AG04450 (cell line): ENCODE results near the gene ZDHHC9. TPM values are rescaled to one million over a fixed set of nuclear protein-coding genes. Genes with fewer than 3 reads are reported as not detected.

ENCODE experiments used
- CTCF ChIA-PET: fragments of 300-600, 350-600 bp; formaldehyde crosslinking; extraction: SDS; loops from one replicate; lab custom pipeline; 2022; ENCODE audit warnings: antibody characterized with exemption, inconsistent platforms; lab: Charles Lee
- POLR2A ChIA-PET: fragments of 350-600 bp; formaldehyde crosslinking; extraction: SDS; loops from one replicate; lab custom pipeline; 2021; ENCODE audit warnings: antibody characterized with exemption, inconsistent platforms; lab: Yijun Ruan, JAX
- DNase-seq: peaks from one replicate; pipeline ENCODE4 v3.0.0-alpha.2; 2011; ENCODE audit warnings: low read depth, low spot score
- H3K27ac ChIP-seq: one replicate; pipeline ENCODE4 v1.5.1; 2012; ENCODE audit warnings: low read depth, low read length, control low read depth
- H3K27me3 ChIP-seq: one replicate; pipeline ENCODE4 v1.6.0; 2012; ENCODE audit warnings: low read length; ENCODE audit not compliant: control insufficient read depth, insufficient read depth
- H3K4me3 ChIP-seq: 2 replicates; pipeline ENCODE4 v1.5.1; 2011; ENCODE audit warnings: mild to moderate bottlenecking, low read depth, low read length, control low read depth
- H3K9me3 ChIP-seq: 2 replicates; pipeline ENCODE4 v1.5.1; 2012; ENCODE audit warnings: low read length; ENCODE audit not compliant: control insufficient read depth, insufficient read depth
- CTCF ChIP-seq: IDR thresholded peaks from 2 replicates; pipeline ENCODE4 v1.5.1; 2011; ENCODE audit warnings: low read depth, low read length, control low read depth, inconsistent platforms
- polyA minus RNA-seq: library from RNA; depleted of rRNA, polyadenylated mRNA; stranded (reverse); fragments of >200 nt; gene quantifications from 2 replicates; pipeline ENCODE4 v1.2.3, GENCODE V29; 2011; rRNA and poly(A)+ RNA removed
- polyA plus RNA-seq: library from polyadenylated mRNA; depleted of rRNA; stranded (reverse); fragments of >200 nt; gene quantifications from 2 replicates; pipeline ENCODE4 v1.2.3, GENCODE V29; 2011; rRNA removed

The ZDHHC9 gene
- polyA plus RNA-seq (40.9 and 46.0 TPM in 2 replicates), polyA minus RNA-seq (38.8 and 42.0 TPM in 2 replicates)

DNA sequence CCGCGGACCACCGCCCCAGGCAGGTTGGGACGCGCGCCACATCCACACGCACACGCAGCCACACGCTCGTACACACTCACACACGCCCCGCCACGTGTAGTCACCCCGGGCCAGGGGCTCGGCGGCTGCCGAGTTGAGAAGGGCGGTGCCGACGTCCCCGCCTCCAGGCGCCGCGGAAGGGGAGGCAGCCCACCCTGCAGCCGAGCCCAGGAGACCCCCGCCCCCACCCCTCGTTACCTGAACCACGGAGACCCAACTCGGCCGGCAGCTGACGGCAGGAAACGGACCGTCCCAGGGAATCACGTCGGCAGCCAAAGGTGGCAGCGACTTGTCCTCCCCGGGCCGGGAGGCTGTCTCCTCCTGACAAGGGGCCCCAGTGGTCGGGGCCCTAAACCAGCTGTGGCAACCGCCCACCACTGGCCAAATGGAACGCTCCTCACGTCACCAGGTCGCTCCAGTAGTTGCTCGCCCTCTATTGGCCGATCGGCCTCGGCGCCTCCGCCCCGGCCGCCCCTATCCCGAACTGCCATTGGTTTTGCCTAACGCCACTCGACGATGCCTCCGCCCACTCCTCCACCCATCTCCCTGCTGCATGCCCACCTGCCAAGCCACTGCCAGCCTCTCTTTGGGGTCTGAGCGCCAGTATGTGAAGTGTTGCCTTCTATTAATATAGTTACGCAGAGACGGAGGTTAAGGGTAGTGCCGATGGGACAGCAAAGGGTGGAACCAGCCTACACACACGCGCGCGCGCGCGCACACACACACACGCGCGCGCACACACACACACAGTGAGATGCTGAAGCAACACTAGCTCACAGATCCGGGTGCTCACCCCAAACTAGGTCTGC lies at the start of gene ZDHHC9:
TSS of gene ZDHHC9 (minus strand) at position 428 of the 848 bp plus-strand sequence. CDS start 1,941 bp downstream, outside the sequence.
- CTCF ChIA-PET, result interaction anchor here (1.4 kb wide), 1 partner anchor 217 kb away, joined by 5 read pairs; no protein-coding TSS in a partner anchor
- peak within 1 kb of the TSS; percentile 57 for H3K27ac ChIP-seq

DNA sequence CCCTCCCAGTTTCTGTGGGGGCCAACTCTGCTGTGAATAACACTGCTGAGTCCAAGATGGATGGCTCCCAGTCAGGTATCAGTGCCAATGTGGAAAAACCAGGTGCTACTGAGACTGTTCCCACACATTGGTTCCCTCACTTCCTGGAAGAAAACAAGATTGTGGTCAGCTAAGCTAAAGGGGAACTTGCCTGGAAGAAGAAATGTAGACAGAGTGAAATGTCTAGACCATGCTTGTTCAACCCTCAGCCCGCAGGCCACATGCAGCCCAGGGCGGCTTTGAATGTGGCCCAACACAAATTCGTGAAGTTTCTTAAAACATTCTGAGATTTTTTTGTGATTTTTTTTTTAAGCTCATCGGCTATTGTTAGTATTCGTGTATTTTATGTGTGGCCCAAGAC lies 33.7 kb upstream of the ZDHHC9 start:
- no peak for TF ChIP-seq CTCF
- ChIA-PET CTCF (interaction anchor here (0.6 kb wide), 1 partner anchor 11 kb away, joined by 3 read pairs; no protein-coding TSS in a partner anchor), POLR2A (no interaction called here)
- H3K27ac ChIP-seq, result no peak overlapping the region
- no peak for DNase-seq
- no peak overlapping the region for H3K4me3 ChIP-seq
- no peaks in the 10 kb centered on the region for H3K9me3 ChIP-seq
- H3K27me3 ChIP-seq, result no peaks in the 10 kb centered on the region

More for the DNA sequence above, at the start of gene ZDHHC9:
- peaks cover 2% of the 10 kb centered on the region; the same call in 1 of the 2 replicates for H3K9me3 ChIP-seq
- POLR2A ChIA-PET, result interaction anchor here (0.6 to 0.7 kb wide), 3 partner anchors 10 to 203 kb away, joined by 3 to 4 read pairs (median 3); no protein-coding TSS in a partner anchor
- peak within 1 kb of the TSS; percentile 70 for H3K4me3 ChIP-seq
- DNase-seq, result peak; percentile 57
- TF ChIP-seq CTCF, result no peak
- H3K27me3 ChIP-seq, result peaks cover 2% of the 10 kb centered on the region

GRCh38 chrX:129876771-129877305 lies 33.2 kb upstream of the ZDHHC9 start:
- Histone ChIP-seq H3K9me3 (no peaks in the 10 kb centered on the region), H3K27ac (no peak overlapping the region), H3K4me3 (no peak overlapping the region), H3K27me3 (no peaks in the 10 kb centered on the region)
- TF ChIP-seq CTCF, result no peak
- no peak for DNase-seq
- ChIA-PET POLR2A (no interaction called here), CTCF (no interaction called here)

DNA sequence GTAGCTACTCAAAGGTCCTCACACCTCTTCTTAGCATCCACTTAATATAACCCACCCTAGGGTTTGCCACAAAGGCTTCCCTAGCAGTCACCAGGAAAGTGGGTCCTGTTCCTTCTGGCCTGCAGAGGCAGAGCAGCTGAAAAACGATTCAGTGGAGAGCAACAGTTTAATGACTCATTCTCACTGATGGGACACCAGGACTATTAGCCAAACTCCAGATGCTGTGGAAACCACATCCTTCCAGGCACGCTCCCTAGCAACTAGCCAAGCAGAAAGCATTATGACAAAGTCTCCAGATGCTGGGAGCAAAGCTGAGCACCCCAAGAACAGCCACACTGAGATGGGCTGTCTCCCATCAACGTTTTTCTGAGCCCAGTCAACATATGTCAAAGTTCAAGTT lies 32.0 kb upstream of the ZDHHC9 start:
- peak; percentile 15; the same call in 1 of the 2 replicates for TF ChIP-seq CTCF
- Histone ChIP-seq H3K9me3 (no peaks in the 10 kb centered on the region), H3K27ac (no peak overlapping the region), H3K27me3 (peaks cover 2% of the 10 kb centered on the region), H3K4me3 (no peak overlapping the region)
- peak; percentile 16 for DNase-seq
- POLR2A ChIA-PET, result no interaction called here
- CTCF ChIA-PET, result interaction anchor here (0.7 kb wide), 1 partner anchor 122 kb away, joined by 3 read pairs; no protein-coding TSS in a partner anchor
